Activated CD8-positive, alpha-beta T cell treated with anti-CD3 and anti-CD28 coated beads for 36 hours (primary cell): Measurements from ENCODE around the gene LCN9. TPM values are rescaled to one million over a fixed set of nuclear protein-coding genes. Genes with fewer than 3 reads are reported as not detected.
A peak's percentile ranks its signal among the peaks of the same experiment; 100 is the strongest.

Experiments
- ATAC-seq: fragments of 200-7000 bp; cut with Tn5 transposase; one replicate; pipeline ENCODE4 v1.10.0; 2021; ENCODE audit warnings: mild to moderate bottlenecking, moderate library complexity
- CTCF ChIA-PET: fragments of 350-600 bp; sonication (Branson Sonifier 250); formaldehyde crosslinking; loops from one replicate; lab custom pipeline; 2021; ENCODE audit warnings: antibody characterized with exemption; lab: Charles Lee
- POLR2A ChIA-PET: fragments of 350-600 bp; sonication (Branson Sonifier 250); formaldehyde crosslinking; loops from one replicate; lab custom pipeline; 2021; ENCODE audit warnings: antibody characterized with exemption; lab: Charles Lee
- DNase-seq: peaks from one replicate; pipeline ENCODE4 v3.0.0-alpha.2; 2020
- H3K27ac Mint-ChIP-seq: one replicate; pipeline ENCODE4 v1.8.0; 2021; ENCODE audit warnings: mild to moderate bottlenecking, mixed read lengths
- H3K27me3 Mint-ChIP-seq: one replicate; pipeline ENCODE4 v1.8.0; 2021; ENCODE audit warnings: mixed read lengths
- H3K36me3 Mint-ChIP-seq: one replicate; pipeline ENCODE4 v1.8.0; 2021; ENCODE audit warnings: low read depth, mixed read lengths
- H3K4me1 Mint-ChIP-seq: one replicate; pipeline ENCODE4 v1.8.0; 2021; ENCODE audit warnings: low read depth, mixed read lengths
- H3K4me3 Mint-ChIP-seq: one replicate; pipeline ENCODE4 v1.8.0; 2021; ENCODE audit warnings: mild to moderate bottlenecking, moderate library complexity, mixed read lengths
- H3K9me3 Mint-ChIP-seq: one replicate; pipeline ENCODE4 v1.8.0; 2021; ENCODE audit warnings: mixed read lengths
- CTCF ChIP-seq: fragments of 200-600 bp; IDR thresholded peaks from one replicate; pipeline ENCODE4 v1.8.0; 2022; ENCODE audit warnings: antibody characterized with exemption, mild to moderate bottlenecking
- intact Hi-C: fragments of 100-400 bp; cut with micrococcal nuclease; formaldehyde crosslinking; loops from one replicate; pipeline ENCODE4 v1.10.0; 2022
- total RNA-seq, 2 experiments: library from RNA; stranded (reverse); gene quantifications; one replicate each; pipeline ENCODE4 v1.2.3, GENCODE V29; 2021

LCN9 gene
- total RNA-seq, 2 experiments from 2014 or later = not detected

- H3K27ac Mint-ChIP-seq = no peak overlapping the region
- no peaks in the 10 kb centered on the region for H3K9me3 Mint-ChIP-seq
- no peak overlapping the region for H3K4me3 Mint-ChIP-seq
- no peak for ATAC-seq
- ChIA-PET CTCF (no interaction called here), POLR2A (no interaction called here)
- H3K27me3 Mint-ChIP-seq = peaks cover 1% of the 10 kb centered on the region
- no peaks in the 10 kb centered on the region for H3K4me1 Mint-ChIP-seq
- intact Hi-C loops = no loop called here
- TF ChIP-seq CTCF = no peak
- DNase-seq = no peak
- H3K36me3 Mint-ChIP-seq = no peaks in the 10 kb centered on the region
Measured at GRCh38 chr9:135689011-135689410, 25.9 kb downstream of the LCN9 start.

GRCh38 chr9:135690836-135691570 lies 27.9 kb downstream of the LCN9 start:
- intact Hi-C loops = no loop called here
- no peaks in the 10 kb centered on the region for H3K36me3 Mint-ChIP-seq
- H3K9me3 Mint-ChIP-seq = no peaks in the 10 kb centered on the region
- peaks cover 1% of the 10 kb centered on the region for H3K27me3 Mint-ChIP-seq
- ChIA-PET POLR2A (no interaction called here), CTCF (no interaction called here)
- H3K4me3 Mint-ChIP-seq = no peak overlapping the region
- H3K27ac Mint-ChIP-seq = no peak overlapping the region
- ATAC-seq (no peak), DNase-seq (no peak)
- no peaks in the 10 kb centered on the region for H3K4me1 Mint-ChIP-seq
- TF ChIP-seq CTCF = no peak

GRCh38 chr9:135692410-135692809 lies 29.3 kb downstream of the LCN9 start:
- no peak for TF ChIP-seq CTCF
- intact Hi-C loops = no loop called here
- ChIA-PET POLR2A (no interaction called here), CTCF (no interaction called here)
- no peak overlapping the region for H3K4me3 Mint-ChIP-seq
- no peak overlapping the region for H3K27ac Mint-ChIP-seq
- no peaks in the 10 kb centered on the region for H3K4me1 Mint-ChIP-seq
- DNase-seq (peak; percentile 23), ATAC-seq (no peak)
- no peaks in the 10 kb centered on the region for H3K36me3 Mint-ChIP-seq
- H3K9me3 Mint-ChIP-seq = no peaks in the 10 kb centered on the region
- H3K27me3 Mint-ChIP-seq = peaks cover 1% of the 10 kb centered on the region

GRCh38 chr9:135693265-135693664 lies 30.2 kb downstream of the LCN9 start:
- Mint-ChIP-seq H3K4me1 (no peaks in the 10 kb centered on the region), H3K36me3 (no peaks in the 10 kb centered on the region), H3K4me3 (no peak overlapping the region), H3K27ac (no peak overlapping the region), H3K27me3 (peaks cover 1% of the 10 kb centered on the region), H3K9me3 (no peaks in the 10 kb centered on the region)
- CTCF ChIA-PET = no interaction called here
- intact Hi-C loops = no loop called here
- TF ChIP-seq CTCF = no peak
- DNase-seq (no peak), ATAC-seq (no peak)
- POLR2A ChIA-PET = no interaction called here

GRCh38 chr9:135693771-135694170 lies 30.7 kb downstream of the LCN9 start:
- no peak for DNase-seq
- Mint-ChIP-seq H3K4me3 (no peak overlapping the region), H3K4me1 (no peaks in the 10 kb centered on the region), H3K27ac (no peak overlapping the region), H3K27me3 (peaks cover 1% of the 10 kb centered on the region), H3K36me3 (no peaks in the 10 kb centered on the region), H3K9me3 (no peaks in the 10 kb centered on the region)
- no peak for ATAC-seq
- intact Hi-C loops = no loop called here
- TF ChIP-seq CTCF = no peak
- ChIA-PET CTCF (no interaction called here), POLR2A (no interaction called here)
